ENCODE results near the gene PAX7. TPM values are rescaled to one million over a fixed set of nuclear protein-coding genes. Genes with fewer than 3 reads are reported as not detected.

PAX7 gene
- total RNA-seq, 1 donor from 2014 or later, result 0.05 TPM

DNA sequence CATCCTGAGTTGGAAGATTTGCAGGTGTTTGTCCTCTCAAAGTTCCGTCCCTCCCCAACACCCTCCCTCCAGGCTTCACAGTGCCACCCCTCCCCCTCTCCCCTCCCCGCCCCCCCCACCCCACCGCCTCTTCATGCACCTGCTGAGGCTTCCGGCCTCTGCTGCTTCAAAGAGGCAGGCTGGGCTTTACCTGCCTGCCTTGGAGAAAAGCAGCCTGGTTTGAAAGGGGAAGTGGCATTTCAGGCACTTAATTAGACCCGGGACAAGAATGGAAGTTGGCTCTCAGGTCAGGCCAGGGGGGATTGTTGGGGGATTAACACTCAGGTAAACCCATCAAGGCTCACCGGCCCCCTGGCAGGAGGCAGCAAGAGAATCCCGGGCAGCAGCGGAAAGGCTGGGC is 21.1 kb downstream of the PAX7 start:
- H3K27ac Mint-ChIP-seq (ENCODE audit: unreplicated experiment), result no peak overlapping the region
- no peaks in the 10 kb centered on the region for H3K36me3 Mint-ChIP-seq (ENCODE audit: low read depth, unreplicated experiment)
- H3K27ac ChIP-seq (ENCODE audit: low read depth, low read length), result no peak overlapping the region
- TF ChIP-seq CTCF (IDR thresholded peaks at IDR 0.05; ENCODE audit: insufficient read depth, low read depth, low read length) (no peak), EZH2 (IDR thresholded peaks at IDR 0.05; ENCODE audit: insufficient read depth, low read length) (no peak)
- H3K4me3 Mint-ChIP-seq (ENCODE audit: unreplicated experiment), result no peak overlapping the region
- no peak overlapping the region for H3K4me2 ChIP-seq (ENCODE audit: low read length)
- no peaks in the 10 kb centered on the region for H3K79me2 ChIP-seq (ENCODE audit: insufficient read depth, low read length)
- peaks cover 3% of the 10 kb centered on the region for H3K9me3 Mint-ChIP-seq (ENCODE audit: unreplicated experiment)
- H3K27me3 ChIP-seq (ENCODE audit: insufficient read depth, low read length), result peaks cover 44% of the 10 kb centered on the region
- no peaks in the 10 kb centered on the region for H3K4me1 ChIP-seq (ENCODE audit: insufficient read depth, low read length)
- peaks cover 83% of the 10 kb centered on the region for H3K27me3 Mint-ChIP-seq (ENCODE audit: low read depth, unreplicated experiment)
- no peak overlapping the region for H2AFZ ChIP-seq (ENCODE audit: low read depth, low read length)
- H4K20me1 ChIP-seq (ENCODE audit: insufficient read depth, low read length), result no peaks in the 10 kb centered on the region
- no peaks in the 10 kb centered on the region for H3K36me3 ChIP-seq (ENCODE audit: insufficient read depth, low read length)
- H3K4me3 ChIP-seq (ENCODE audit: insufficient read depth, low read depth, low read length), result no peak overlapping the region
- H3K9me3 ChIP-seq (ENCODE audit: insufficient read depth, low read depth, low read length), result no peaks in the 10 kb centered on the region
- H3K9ac ChIP-seq (ENCODE audit: low read length), result no peak overlapping the region
- FAIRE-seq (no peak), DNase-seq (ENCODE audit: low read depth) (no peak)
- H3K4me1 Mint-ChIP-seq (ENCODE audit: low read depth, unreplicated experiment), result peaks cover 14% of the 10 kb centered on the region

DNA sequence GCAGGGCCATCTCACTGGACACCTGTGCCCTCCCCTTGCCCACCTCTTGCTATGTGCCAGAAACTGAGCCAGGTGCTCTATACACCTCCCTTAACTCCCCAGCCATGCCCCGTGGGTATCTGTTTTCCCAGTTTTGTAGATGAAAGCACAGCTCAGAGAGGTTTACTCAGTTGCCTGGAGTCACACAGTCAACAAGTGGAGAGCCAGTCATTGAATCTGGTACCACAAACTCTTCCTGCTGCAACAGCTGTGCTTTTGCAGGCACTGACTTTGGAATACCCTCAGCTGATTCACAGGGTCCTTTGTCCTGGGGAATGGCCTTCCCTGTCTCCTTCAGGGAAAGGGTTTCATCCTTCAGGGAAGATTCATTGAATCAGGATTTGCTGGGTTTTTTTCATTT is 22.1 kb downstream of the PAX7 start:
- H3K27ac ChIP-seq (ENCODE audit: low read depth, low read length), result no peak overlapping the region
- no peak overlapping the region for H3K4me2 ChIP-seq (ENCODE audit: low read length)
- H2AFZ ChIP-seq (ENCODE audit: low read depth, low read length), result no peak overlapping the region
- H3K4me3 ChIP-seq (ENCODE audit: insufficient read depth, low read depth, low read length), result no peak overlapping the region
- peaks cover 14% of the 10 kb centered on the region for H3K4me1 Mint-ChIP-seq (ENCODE audit: low read depth, unreplicated experiment)
- no peaks in the 10 kb centered on the region for H3K9me3 ChIP-seq (ENCODE audit: insufficient read depth, low read depth, low read length)
- DNase-seq (ENCODE audit: low read depth), result no peak
- no peak for FAIRE-seq
- no peaks in the 10 kb centered on the region for H3K36me3 Mint-ChIP-seq (ENCODE audit: low read depth, unreplicated experiment)
- H3K9ac ChIP-seq (ENCODE audit: low read length), result no peak overlapping the region
- peaks cover 88% of the 10 kb centered on the region for H3K27me3 Mint-ChIP-seq (ENCODE audit: low read depth, unreplicated experiment)
- H3K9me3 Mint-ChIP-seq (ENCODE audit: unreplicated experiment), result peaks cover 3% of the 10 kb centered on the region
- peaks cover 45% of the 10 kb centered on the region for H3K27me3 ChIP-seq (ENCODE audit: insufficient read depth, low read length)
- H3K79me2 ChIP-seq (ENCODE audit: insufficient read depth, low read length), result no peaks in the 10 kb centered on the region
- H3K4me1 ChIP-seq (ENCODE audit: insufficient read depth, low read length), result no peaks in the 10 kb centered on the region
- H3K27ac Mint-ChIP-seq (ENCODE audit: unreplicated experiment), result no peak overlapping the region
- no peak for TF ChIP-seq CTCF (IDR thresholded peaks at IDR 0.05; ENCODE audit: insufficient read depth, low read depth, low read length)
- TF ChIP-seq EZH2 (IDR thresholded peaks at IDR 0.05; ENCODE audit: insufficient read depth, low read length), result no peak
- H3K36me3 ChIP-seq (ENCODE audit: insufficient read depth, low read length), result no peaks in the 10 kb centered on the region
- no peak overlapping the region for H3K4me3 Mint-ChIP-seq (ENCODE audit: unreplicated experiment)
- no peaks in the 10 kb centered on the region for H4K20me1 ChIP-seq (ENCODE audit: insufficient read depth, low read length)

DNA sequence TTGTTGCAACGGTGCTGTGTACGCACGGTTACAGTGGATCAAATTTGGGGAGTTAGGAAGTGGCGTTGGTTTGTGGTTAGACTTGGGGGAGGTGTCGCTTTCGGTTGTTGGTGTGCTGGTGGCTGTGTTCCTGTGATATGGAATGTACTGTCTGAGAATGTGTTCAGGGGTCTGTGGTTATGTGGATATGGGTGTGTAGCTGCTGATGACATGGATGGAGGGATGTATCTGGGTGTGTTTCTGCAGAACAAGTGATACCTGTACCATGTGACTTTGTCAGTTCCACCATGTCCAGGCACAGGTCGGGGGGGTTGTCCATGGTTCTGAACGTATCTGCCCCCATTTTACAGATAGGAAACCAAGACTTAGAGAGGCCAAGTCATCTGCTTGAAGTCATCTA is 22.7 kb downstream of the PAX7 start:
- Mint-ChIP-seq H3K4me1 (ENCODE audit: low read depth, unreplicated experiment) (peaks cover 14% of the 10 kb centered on the region), H3K36me3 (ENCODE audit: low read depth, unreplicated experiment) (no peaks in the 10 kb centered on the region), H3K9me3 (ENCODE audit: unreplicated experiment) (peaks cover 3% of the 10 kb centered on the region), H3K27ac (ENCODE audit: unreplicated experiment) (no peak overlapping the region), H3K4me3 (ENCODE audit: unreplicated experiment) (peak overlapping the region; percentile 29), H3K27me3 (ENCODE audit: low read depth, unreplicated experiment) (peaks cover 87% of the 10 kb centered on the region)
- Histone ChIP-seq H3K79me2 (ENCODE audit: insufficient read depth, low read length) (no peaks in the 10 kb centered on the region), H3K4me3 (ENCODE audit: insufficient read depth, low read depth, low read length) (no peak overlapping the region), H4K20me1 (ENCODE audit: insufficient read depth, low read length) (no peaks in the 10 kb centered on the region), H3K27me3 (ENCODE audit: insufficient read depth, low read length) (peaks cover 43% of the 10 kb centered on the region), H3K36me3 (ENCODE audit: insufficient read depth, low read length) (no peaks in the 10 kb centered on the region), H3K9ac (ENCODE audit: low read length) (no peak overlapping the region), H3K27ac (ENCODE audit: low read depth, low read length) (no peak overlapping the region), H3K4me1 (ENCODE audit: insufficient read depth, low read length) (no peaks in the 10 kb centered on the region), H2AFZ (ENCODE audit: low read depth, low read length) (no peak overlapping the region), H3K9me3 (ENCODE audit: insufficient read depth, low read depth, low read length) (no peaks in the 10 kb centered on the region), H3K4me2 (ENCODE audit: low read length) (no peak overlapping the region)
- DNase-seq (ENCODE audit: low read depth) (no peak), FAIRE-seq (no peak)
- TF ChIP-seq EZH2 (IDR thresholded peaks at IDR 0.05; ENCODE audit: insufficient read depth, low read length) (no peak), CTCF (IDR thresholded peaks at IDR 0.05; ENCODE audit: insufficient read depth, low read depth, low read length) (no peak)

Measured in astrocyte (in vitro differentiated cells and primary cell).